ENCODE measurements around the gene IL1RN. TPM values are rescaled to one million over a fixed set of nuclear protein-coding genes. Genes with fewer than 3 reads are reported as not detected.

The IL1RN gene
- polyA plus RNA-seq, 1 donor (not counting 4 experiments of a cell fraction or from before 2014, with no cell fraction given), result 128 TPM

DNA sequence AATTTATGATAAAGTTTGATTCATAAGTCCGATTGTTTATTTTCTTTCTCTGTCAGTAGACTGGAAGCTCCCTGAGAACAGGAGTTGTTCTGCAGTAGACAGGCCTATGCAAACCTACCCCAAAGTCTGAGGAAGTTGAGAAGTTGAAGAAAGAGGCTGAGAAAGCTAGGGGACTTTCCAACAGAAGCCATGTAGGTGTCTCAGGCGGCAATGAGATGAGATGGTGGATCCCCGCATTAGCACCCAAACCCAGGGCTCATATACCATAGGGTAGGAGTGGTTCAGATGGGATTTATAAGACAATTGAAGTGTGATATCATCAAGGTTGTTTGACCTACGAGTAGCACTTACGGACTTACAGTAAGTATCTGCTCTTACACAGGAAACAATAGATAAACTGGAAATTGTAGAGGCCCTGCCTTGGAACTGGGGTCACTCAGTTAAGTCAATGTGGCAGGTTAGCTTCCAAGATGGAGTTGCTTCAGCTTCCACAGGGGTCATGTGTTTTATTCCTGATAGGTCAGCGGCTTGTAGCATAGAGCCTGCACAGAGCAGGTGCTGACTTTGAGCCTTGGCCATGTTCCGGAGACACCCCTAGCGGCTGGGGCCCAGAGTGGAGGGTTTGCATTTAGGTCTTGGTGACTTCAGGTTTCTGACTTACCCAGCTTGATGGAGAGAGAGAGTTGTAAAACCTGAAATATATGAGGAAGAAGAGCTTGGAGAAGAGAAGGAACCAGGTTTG, 44.1 kb downstream of the IL1RN start:
- H3K36me3 ChIP-seq (ENCODE audit: control insufficient read depth in 2 of 2, extremely low read depth in 1 of 2, insufficient read depth in 2 of 2, low read length in 2 of 2), result peaks cover 13 to 21% of the 10 kb centered on the region in 2 experiments
- H3K27ac ChIP-seq (ENCODE audit: control insufficient read depth, insufficient read depth, low read length), result no peak overlapping the region
- H2AFZ ChIP-seq (ENCODE audit: control insufficient read depth, low read length), result no peak overlapping the region
- TF ChIP-seq, protein P1, sequence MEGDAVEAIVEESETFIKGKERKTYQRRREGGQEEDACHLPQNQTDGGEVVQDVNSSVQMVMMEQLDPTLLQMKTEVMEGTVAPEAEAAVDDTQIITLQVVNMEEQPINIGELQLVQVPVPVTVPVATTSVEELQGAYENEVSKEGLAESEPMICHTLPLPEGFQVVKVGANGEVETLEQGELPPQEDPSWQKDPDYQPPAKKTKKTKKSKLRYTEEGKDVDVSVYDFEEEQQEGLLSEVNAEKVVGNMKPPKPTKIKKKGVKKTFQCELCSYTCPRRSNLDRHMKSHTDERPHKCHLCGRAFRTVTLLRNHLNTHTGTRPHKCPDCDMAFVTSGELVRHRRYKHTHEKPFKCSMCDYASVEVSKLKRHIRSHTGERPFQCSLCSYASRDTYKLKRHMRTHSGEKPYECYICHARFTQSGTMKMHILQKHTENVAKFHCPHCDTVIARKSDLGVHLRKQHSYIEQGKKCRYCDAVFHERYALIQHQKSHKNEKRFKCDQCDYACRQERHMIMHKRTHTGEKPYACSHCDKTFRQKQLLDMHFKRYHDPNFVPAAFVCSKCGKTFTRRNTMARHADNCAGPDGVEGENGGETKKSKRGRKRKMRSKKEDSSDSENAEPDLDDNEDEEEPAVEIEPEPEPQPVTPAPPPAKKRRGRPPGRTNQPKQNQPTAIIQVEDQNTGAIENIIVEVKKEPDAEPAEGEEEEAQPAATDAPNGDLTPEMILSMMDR (optimal IDR thresholded peaks at IDR 0.05 in 1 of 3, IDR thresholded peaks at IDR 0.05 in 1 of 3, conservative IDR thresholded peaks at IDR 0.05 in 1 of 3; ENCODE audit: extremely low read depth in 1 of 3, insufficient read depth in 2 of 3, low read length in 3 of 3), result no peak
- no peak for TF ChIP-seq EZH2 (IDR thresholded peaks at IDR 0.05; ENCODE audit: low read length)
- H3K4me1 ChIP-seq (ENCODE audit: control insufficient read depth, extremely low read depth, insufficient read depth, low read length), result no peaks in the 10 kb centered on the region
- no peak overlapping the region for H3K4me3 ChIP-seq (ENCODE audit: control insufficient read depth in 2 of 3, extremely low read depth in 1 of 3, insufficient read depth in 2 of 3, low read depth in 1 of 3, low read length in 3 of 3)
- H3K27me3 ChIP-seq (ENCODE audit: control insufficient read depth, extremely low read depth, insufficient read depth, low read length), result no peaks in the 10 kb centered on the region
- FAIRE-seq (no peak), DNase-seq (ENCODE audit: low read depth, low spot score) (no peak)
- H4K20me1 ChIP-seq (ENCODE audit: control insufficient read depth, extremely low read depth, insufficient read depth, low read length), result no peaks in the 10 kb centered on the region
- dilution Hi-C loops (cut with MboI; ENCODE audit: extremely low pct_ligation_motif_present, low sequenced_read_pairs), result no loop called here
- no peak overlapping the region for H3K9ac ChIP-seq (ENCODE audit: control insufficient read depth, extremely low read depth, insufficient read depth, low read length)
- H3K9me3 ChIP-seq (ENCODE audit: control insufficient read depth, low read depth, low read length), result no peaks in the 10 kb centered on the region
- peaks cover 2% of the 10 kb centered on the region for H3K9me1 ChIP-seq (ENCODE audit: control insufficient read depth, extremely low read depth, insufficient read depth, low read length)
- H3K79me2 ChIP-seq (ENCODE audit: control insufficient read depth, insufficient read depth, low read length), result peaks cover 8% of the 10 kb centered on the region
- H3K4me2 ChIP-seq (ENCODE audit: control insufficient read depth, extremely low read depth, insufficient read depth, low read depth, low read length), result no peak overlapping the region

DNA sequence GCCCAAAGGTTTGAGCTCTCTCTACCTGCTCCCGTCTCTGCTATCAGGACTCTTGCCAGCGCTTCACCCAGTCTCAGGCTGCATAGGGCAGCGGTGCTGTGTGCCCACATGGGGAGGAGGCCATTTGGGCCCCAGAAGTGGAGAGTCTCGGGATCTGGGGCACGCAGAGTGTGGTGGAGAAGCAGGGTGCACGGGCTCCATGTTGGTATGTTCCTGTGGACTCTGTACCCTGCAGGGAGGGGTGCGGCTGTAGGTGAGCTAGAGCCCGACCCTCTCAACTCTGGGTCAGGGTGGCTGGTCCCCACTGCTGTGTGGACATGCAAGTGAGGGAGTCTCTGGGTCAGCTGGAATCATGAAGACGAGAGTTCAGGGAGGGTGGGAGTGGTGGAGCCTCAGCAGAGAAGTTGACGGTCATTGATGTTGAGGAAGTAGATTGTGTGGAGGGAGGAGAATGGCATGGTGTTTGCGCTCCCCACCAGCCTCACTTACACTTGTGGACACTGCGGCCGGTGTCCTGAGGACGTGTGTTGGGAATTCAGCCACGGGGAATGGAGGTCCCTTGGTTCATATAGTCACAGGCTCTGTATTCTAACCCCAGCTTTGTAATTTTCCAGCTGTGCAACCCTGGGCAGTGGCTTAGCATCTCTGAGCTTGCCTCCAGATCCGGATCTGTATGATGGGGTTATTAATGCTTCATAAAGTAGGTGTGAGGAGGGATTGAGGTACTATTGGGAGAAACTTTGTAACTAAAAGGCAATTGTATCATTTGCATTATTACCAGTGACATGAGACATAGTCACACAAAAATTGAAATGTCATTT, 45.5 kb downstream of the IL1RN start:
- H3K4me2 ChIP-seq (ENCODE audit: control insufficient read depth, extremely low read depth, insufficient read depth, low read depth, low read length), result no peak overlapping the region
- TF ChIP-seq, protein P1 (optimal IDR thresholded peaks at IDR 0.05 in 1 of 3, IDR thresholded peaks at IDR 0.05 in 1 of 3, conservative IDR thresholded peaks at IDR 0.05 in 1 of 3; ENCODE audit: extremely low read depth in 1 of 3, insufficient read depth in 2 of 3, low read length in 3 of 3), result no peak
- TF ChIP-seq EZH2 (IDR thresholded peaks at IDR 0.05; ENCODE audit: low read length), result no peak
- no peaks in the 10 kb centered on the region for H3K9me3 ChIP-seq (ENCODE audit: control insufficient read depth, low read depth, low read length)
- H3K4me3 ChIP-seq (ENCODE audit: control insufficient read depth in 2 of 3, extremely low read depth in 1 of 3, insufficient read depth in 2 of 3, low read depth in 1 of 3, low read length in 3 of 3), result no peak overlapping the region
- H3K27ac ChIP-seq (ENCODE audit: control insufficient read depth, insufficient read depth, low read length), result no peak overlapping the region
- H3K79me2 ChIP-seq (ENCODE audit: control insufficient read depth, insufficient read depth, low read length), result no peaks in the 10 kb centered on the region
- no peak for DNase-seq (ENCODE audit: low read depth, low spot score)
- H3K36me3 ChIP-seq (ENCODE audit: control insufficient read depth in 2 of 2, extremely low read depth in 1 of 2, insufficient read depth in 2 of 2, low read length in 2 of 2), result peaks cover 8 to 12% of the 10 kb centered on the region in 2 experiments
- H3K27me3 ChIP-seq (ENCODE audit: control insufficient read depth, extremely low read depth, insufficient read depth, low read length), result no peaks in the 10 kb centered on the region
- no peaks in the 10 kb centered on the region for H3K4me1 ChIP-seq (ENCODE audit: control insufficient read depth, extremely low read depth, insufficient read depth, low read length)
- dilution Hi-C loops (cut with MboI; ENCODE audit: extremely low pct_ligation_motif_present, low sequenced_read_pairs), result no loop called here
- FAIRE-seq, result no peak
- H2AFZ ChIP-seq (ENCODE audit: control insufficient read depth, low read length), result no peak overlapping the region
- H3K9me1 ChIP-seq (ENCODE audit: control insufficient read depth, extremely low read depth, insufficient read depth, low read length), result peaks cover 2% of the 10 kb centered on the region
- no peak overlapping the region for H3K9ac ChIP-seq (ENCODE audit: control insufficient read depth, extremely low read depth, insufficient read depth, low read length)
- H4K20me1 ChIP-seq (ENCODE audit: control insufficient read depth, extremely low read depth, insufficient read depth, low read length), result no peaks in the 10 kb centered on the region
